Jurkat, Clone E6-1 (cell line): Measurements from ENCODE around the gene RNLS. TPM values are rescaled to one million over a fixed set of nuclear protein-coding genes. Genes with fewer than 3 reads are reported as not detected.

Experiments
- DNase-seq: peaks from one replicate; pipeline ENCODE4 v3.0.0-alpha.2; 2011; ENCODE audit warnings: low read depth, low spot score
- H3K4me3 ChIP-seq: 2 replicates; pipeline ENCODE4 v1.5.1; 2011; ENCODE audit warnings: mild to moderate bottlenecking, low read length, control low read depth, moderate library complexity
- polyA plus RNA-seq: library from polyadenylated mRNA; unstranded; fragments of >200 nt; gene quantifications from one replicate; pipeline ENCODE4 v1.2.1, GENCODE V29; 2012; ENCODE audit warnings: missing spikeins; ENCODE audit not compliant: insufficient read length, insufficient read depth

Gene RNLS
- polyA plus RNA-seq, result not detected

DNA sequence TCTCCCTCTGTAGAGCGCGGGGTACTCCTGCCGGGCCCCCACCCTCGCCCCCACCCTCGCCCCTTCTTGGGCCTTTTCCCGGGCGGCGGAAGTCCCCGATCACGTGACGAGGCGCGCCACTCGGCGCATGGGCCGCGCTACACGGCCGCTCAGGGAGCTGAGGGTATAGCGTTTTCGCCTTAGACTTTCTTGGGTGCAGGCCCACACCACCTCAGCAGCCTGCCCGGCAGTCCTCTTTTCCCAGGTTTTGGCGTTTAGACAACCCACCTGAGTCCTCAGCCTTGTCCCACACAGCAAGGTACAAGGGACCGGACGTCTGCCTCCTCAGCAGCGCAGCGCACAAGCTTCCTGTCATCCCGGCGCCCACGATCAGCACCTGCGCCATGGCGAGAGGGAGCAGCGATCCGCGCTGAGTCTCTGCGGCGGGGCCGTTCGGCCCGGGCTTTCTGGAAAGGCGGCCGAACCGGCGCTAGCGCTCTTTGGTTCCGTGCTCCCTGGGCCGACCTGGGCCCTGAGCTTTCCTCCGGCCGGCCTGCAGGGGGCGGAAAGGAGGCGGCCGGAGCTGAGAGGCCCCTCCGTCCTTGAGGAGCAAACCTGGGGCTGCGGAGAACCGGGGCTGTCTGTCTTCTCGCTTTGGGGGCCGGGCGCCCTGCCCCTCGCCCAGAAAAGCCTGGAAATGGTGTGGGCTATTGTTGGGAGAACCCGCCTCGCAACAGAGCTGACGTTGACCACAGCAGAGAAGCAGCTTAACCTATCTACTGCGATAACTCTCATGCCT is at the start of gene RNLS:
Gene RNLS, minus strand, starts transcription at position 513 of the 778 bp plus-strand sequence.
- H3K4me3 ChIP-seq, result no peak within 1 kb of the TSS
- DNase-seq, result no peak

DNA sequence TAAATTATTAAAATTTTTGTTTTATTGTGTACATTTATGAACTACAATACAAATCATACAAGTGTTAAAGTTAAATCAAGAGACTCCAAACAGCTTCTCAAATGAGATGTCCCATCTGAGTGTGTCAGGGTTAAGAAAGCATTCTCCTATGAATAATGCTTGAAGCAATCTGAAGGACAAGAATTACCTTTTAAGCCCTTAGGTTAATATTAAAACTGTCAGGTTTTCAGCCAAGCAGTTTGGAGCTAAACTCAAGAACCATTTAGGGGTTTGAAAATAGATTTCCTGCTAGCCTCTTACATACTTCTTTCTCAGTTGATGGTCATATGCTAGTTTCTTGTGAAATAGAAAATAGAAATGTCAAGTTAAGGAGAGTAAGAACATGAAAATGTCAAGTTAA is 41.7 kb upstream of the RNLS start:
- DNase-seq, result no peak
- no peak overlapping the region for H3K4me3 ChIP-seq

GRCh38 chr10:88623835-88624234 is 40.7 kb upstream of the RNLS start:
- H3K4me3 ChIP-seq, result no peak overlapping the region
- no peak for DNase-seq

- DNase-seq, result no peak
- H3K4me3 ChIP-seq, result no peak overlapping the region
Measured at GRCh38 chr10:88620441-88620840, 37.3 kb upstream of the RNLS start.

DNA sequence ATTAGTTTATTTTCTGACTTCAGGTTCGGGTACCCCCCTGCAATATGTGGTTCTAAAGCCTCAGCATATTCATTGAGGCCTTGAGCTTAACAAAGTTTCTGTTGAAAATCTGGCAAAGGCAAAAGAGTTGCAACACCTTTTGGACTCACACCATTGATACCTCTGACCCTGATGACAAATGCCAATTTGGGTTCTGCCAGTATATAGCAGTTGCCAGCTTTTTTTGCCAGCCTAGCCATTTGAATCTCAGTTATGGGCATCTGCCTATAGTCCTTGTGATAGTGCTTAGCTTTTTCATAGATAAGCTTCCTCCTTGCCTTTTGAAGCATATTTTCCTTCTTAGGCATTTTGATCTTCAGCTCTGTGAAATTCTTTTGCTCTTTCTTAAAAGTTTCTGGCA is 35.4 kb upstream of the RNLS start:
- H3K4me3 ChIP-seq, result no peak overlapping the region

GRCh38 chr10:88617772-88618300 is 34.7 kb upstream of the RNLS start:
- no peak for DNase-seq
- no peak overlapping the region for H3K4me3 ChIP-seq

More for the DNA sequence above, 35.4 kb upstream of the RNLS start:
- DNase-seq, result no peak

- H3K4me3 ChIP-seq, result no peak overlapping the region
- DNase-seq, result no peak
Measured at GRCh38 chr10:88616250-88616977, 33.3 kb upstream of the RNLS start.

DNA sequence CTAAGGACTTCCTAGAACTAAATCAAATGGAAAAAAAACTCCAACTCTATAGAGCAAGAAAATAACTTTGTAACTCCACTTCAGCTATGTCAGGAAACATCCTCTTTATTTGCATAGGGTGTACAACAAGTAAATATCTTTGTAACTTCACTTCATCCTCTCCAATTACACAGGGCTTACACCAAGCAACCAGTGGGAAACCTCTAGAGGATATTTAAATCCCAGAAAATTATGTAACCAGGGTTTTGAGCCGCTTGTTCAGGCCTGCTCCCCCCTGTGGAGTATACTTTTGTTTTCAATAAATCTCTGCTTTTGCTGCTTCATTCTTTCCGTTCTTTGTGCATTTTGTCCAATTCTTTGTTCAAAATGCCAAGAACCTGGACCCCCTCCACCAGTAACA is 25.7 kb upstream of the RNLS start:
- H3K4me3 ChIP-seq, result no peak overlapping the region
- no peak for DNase-seq

DNA sequence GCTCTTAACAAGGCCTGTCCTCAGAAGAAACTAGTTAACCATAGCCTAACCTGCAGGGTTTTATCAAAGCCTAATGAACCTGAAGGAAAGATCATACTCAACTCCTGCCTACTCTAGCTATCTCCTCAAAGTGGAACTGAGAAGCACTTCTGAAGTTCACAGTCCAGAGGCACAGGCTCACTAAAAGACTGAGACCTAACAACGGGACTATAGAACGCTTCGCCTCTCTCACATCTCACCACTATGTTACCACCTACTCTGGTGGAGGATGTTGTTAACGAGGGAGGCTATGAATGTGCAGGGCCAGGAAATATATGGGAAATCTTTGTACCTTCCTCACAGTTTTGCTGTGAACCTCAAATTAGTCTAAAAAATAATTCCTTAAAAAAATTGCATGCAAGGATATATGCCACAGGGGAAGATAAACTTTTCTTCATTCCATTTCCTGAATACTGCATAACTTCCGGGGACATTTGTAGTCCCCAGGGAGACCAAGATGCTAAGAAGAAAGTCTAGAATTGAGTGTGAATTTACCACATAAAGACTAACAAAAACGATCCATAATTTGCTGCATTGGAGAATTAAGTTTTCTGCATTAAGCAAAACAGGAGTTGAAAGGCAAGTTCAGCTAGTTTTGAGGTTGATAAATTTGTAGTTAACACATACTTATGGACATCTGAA is 25.1 kb upstream of the RNLS start:
- H3K4me3 ChIP-seq, result no peak overlapping the region
- DNase-seq, result no peak

GRCh38 chr10:88598055-88598454 is 14.9 kb upstream of the RNLS start:
- no peak overlapping the region for H3K4me3 ChIP-seq
- DNase-seq, result no peak

GRCh38 chr10:88594482-88594881 is 11.4 kb upstream of the RNLS start:
- DNase-seq, result no peak
- no peak overlapping the region for H3K4me3 ChIP-seq

GRCh38 chr10:88592906-88593305 is 9.8 kb upstream of the RNLS start:
- no peak overlapping the region for H3K4me3 ChIP-seq
- DNase-seq, result no peak

DNA sequence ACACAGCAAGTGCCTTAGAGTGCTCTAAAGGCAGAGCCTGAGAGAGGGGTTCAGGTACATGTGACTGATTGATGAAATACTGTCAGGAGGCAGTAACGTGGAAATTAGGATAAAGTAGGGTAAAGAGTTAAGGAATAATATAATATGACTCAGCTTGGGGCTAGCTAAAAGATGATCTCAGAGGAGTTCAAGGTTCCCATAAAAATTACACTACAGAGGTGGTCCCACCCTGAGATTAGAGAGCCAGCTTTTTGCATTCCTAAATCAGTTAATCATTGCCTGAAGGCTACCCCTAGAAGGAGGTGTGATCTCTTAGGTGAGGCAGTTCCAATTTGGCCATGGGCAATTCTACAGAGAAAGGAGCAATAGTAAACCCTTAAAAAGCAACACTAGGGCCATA is 9.3 kb upstream of the RNLS start:
- DNase-seq, result no peak
- no peak overlapping the region for H3K4me3 ChIP-seq

GRCh38 chr10:88586462-88586861 is 3.3 kb upstream of the RNLS start, which contains the start of gene LIPJ:
Gene LIPJ (plus strand): TSS chr10:88586762. CDS start chr10:88590688, 3,926 bp downstream.
- no peak within 1 kb of the TSS for H3K4me3 ChIP-seq
- no peak for DNase-seq

DNA sequence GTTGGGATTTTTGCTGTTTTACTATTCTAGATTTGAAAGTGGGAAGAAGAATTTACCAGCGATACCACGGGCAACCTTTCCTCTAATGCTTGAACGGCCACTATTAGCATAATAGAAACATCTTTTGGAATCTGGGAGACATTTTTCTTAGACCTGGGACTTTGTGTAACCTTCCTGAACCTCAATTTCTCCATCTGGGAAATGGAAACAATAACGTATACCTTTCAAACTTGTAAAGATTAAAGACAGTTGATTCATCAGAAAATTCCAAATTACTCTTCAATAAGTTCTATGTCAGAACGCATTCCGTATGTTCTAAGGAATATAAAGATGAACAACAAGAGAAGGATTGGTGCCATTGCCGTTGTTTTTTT is 453 bp upstream of the RNLS start:
- DNase-seq, result no peak
- H3K4me3 ChIP-seq, result no peak overlapping the region

- no peak overlapping the region for H3K4me3 ChIP-seq
- no peak for DNase-seq
Measured at GRCh38 chr10:88582411-88582805, 710 bp downstream of the RNLS start.

- H3K4me3 ChIP-seq, result no peak overlapping the region
- peak; percentile 16 for DNase-seq
Measured at GRCh38 chr10:88565072-88565471, 18.0 kb downstream of the RNLS start.

GRCh38 chr10:88562152-88562551 is 21.0 kb downstream of the RNLS start:
- no peak overlapping the region for H3K4me3 ChIP-seq
- no peak for DNase-seq

DNA sequence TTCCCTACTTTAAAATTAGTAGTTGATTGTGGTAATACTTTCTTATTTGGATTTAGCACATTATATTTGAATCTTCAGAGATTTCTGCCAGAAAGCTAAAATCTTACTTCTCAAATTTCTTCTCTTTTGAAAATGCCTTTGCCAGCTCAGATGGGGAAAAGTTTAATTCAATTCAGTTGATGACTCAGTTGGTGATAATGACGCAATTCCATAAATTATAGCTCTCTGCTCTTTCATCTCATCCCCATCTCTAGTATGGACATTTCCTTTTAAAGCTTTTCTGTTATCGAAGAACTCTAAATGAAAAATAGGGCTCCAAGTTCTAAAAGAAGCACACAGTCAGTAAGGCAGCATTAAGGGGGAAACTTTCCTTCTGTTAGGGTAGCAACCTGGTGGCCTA is 25.5 kb downstream of the RNLS start:
- no peak for DNase-seq

GRCh38 chr10:88557256-88557655 is 25.9 kb downstream of the RNLS start:
- no peak overlapping the region for H3K4me3 ChIP-seq
- DNase-seq, result no peak

More for the DNA sequence above, 25.5 kb downstream of the RNLS start:
- no peak overlapping the region for H3K4me3 ChIP-seq
